ENCODE measurements around the gene CHST2. TPM values are rescaled to one million over a fixed set of nuclear protein-coding genes. Genes with fewer than 3 reads are reported as not detected.

The CHST2 gene
- total and polyA plus RNA-seq, 4 donors: 4.1 to 53.3 (median 18.4) TPM

- Histone ChIP-seq H3K27ac (ENCODE audit: low read depth in 1 of 2, low read length in 1 of 2) (no peak overlapping the region), H3K4me1 (ENCODE audit: control insufficient read depth in 5 of 5, insufficient read depth in 5 of 5, low read length in 5 of 5) (peaks cover 0 to 63% (median 6%) of the 10 kb centered on the region in 5 donors), H3K27me3 (ENCODE audit: control insufficient read depth in 3 of 3, insufficient read depth in 3 of 3, low read length in 2 of 3) (no peaks in the 10 kb centered on the region), H3K9ac (ENCODE audit: insufficient read depth in 1 of 2, low read length in 2 of 2) (peak overlapping the region in 1 of 2 donors; percentile 1), H3K4me3 (no peak overlapping the region), H3K9me3 (ENCODE audit: control insufficient read depth in 4 of 4, insufficient read depth in 3 of 4, low read length in 3 of 4) (peaks cover 0 to 2% (median 0%) of the 10 kb centered on the region in 4 donors), H3K36me3 (ENCODE audit: control insufficient read depth in 4 of 4, insufficient read depth in 4 of 4, low read length in 4 of 4) (no peaks in the 10 kb centered on the region)
- 78 to 86% methylated on average over 12 of the region's 12 CpGs for WGBS, 2 donors
- DNase-seq: peak in 1 of 3 donors; percentile 42
- ATAC-seq (ENCODE audit: insufficient read depth, low FRiP score): no peak
- no peak for TF ChIP-seq CTCF (IDR thresholded peaks at IDR 0.05; ENCODE audit: control extremely low read depth, extremely low read depth)
These were observed 27.1 kb downstream of the CHST2 start for GRCh38 chr3:143146486-143147274.

GRCh38 chr3:143147707-143148106, 28.1 kb downstream of the CHST2 start:
- Histone ChIP-seq H3K36me3 (ENCODE audit: control insufficient read depth in 4 of 4, insufficient read depth in 4 of 4, low read length in 4 of 4) (no peaks in the 10 kb centered on the region), H3K27me3 (ENCODE audit: control insufficient read depth in 3 of 3, insufficient read depth in 3 of 3, low read length in 2 of 3) (no peaks in the 10 kb centered on the region), H3K27ac (ENCODE audit: low read depth in 1 of 2, low read length in 1 of 2) (no peak overlapping the region), H3K9me3 (ENCODE audit: control insufficient read depth in 4 of 4, insufficient read depth in 3 of 4, low read length in 3 of 4) (no peaks in the 10 kb centered on the region), H3K9ac (ENCODE audit: insufficient read depth in 1 of 2, low read length in 2 of 2) (no peak overlapping the region), H3K4me1 (ENCODE audit: control insufficient read depth in 5 of 5, insufficient read depth in 5 of 5, low read length in 5 of 5) (peaks cover 0 to 68% (median 6%) of the 10 kb centered on the region in 5 donors), H3K4me3 (no peak overlapping the region)
- 64 to 80% methylated on average over 2 of the region's 2 CpGs for WGBS, 2 donors
- no peak for TF ChIP-seq CTCF (IDR thresholded peaks at IDR 0.05; ENCODE audit: control extremely low read depth, extremely low read depth)
- DNase-seq (no peak), ATAC-seq (ENCODE audit: insufficient read depth, low FRiP score) (no peak)

DNA sequence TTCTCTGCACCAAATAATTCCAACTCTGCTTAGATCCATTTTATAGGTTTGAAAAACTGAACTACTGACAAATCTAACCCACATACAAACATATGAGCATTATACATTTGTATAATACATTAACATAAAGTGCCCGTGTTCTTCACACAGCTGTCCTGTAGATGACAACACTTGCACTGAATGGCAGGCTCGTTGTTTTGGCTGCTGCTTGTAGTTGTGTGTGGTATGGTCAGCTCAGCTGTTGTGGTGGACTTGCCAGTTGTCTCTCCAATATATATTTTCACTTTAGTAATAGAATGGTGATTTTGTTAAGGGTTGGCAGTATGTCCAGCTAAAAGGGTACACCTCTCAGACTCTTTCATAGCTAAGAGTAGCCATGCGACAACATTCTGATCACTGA, 30.5 kb downstream of the CHST2 start:
- no peaks in the 10 kb centered on the region for H3K36me3 ChIP-seq (ENCODE audit: control insufficient read depth in 4 of 4, insufficient read depth in 4 of 4, low read length in 4 of 4)
- 93 to 98% methylated on average over 3 of the region's 3 CpGs for WGBS, 2 donors
- H3K9me3 ChIP-seq (ENCODE audit: control insufficient read depth in 4 of 4, insufficient read depth in 3 of 4, low read length in 3 of 4): no peaks in the 10 kb centered on the region
- no peak overlapping the region for H3K4me3 ChIP-seq
- H3K9ac ChIP-seq (ENCODE audit: insufficient read depth in 1 of 2, low read length in 2 of 2): no peak overlapping the region
- no peak for TF ChIP-seq CTCF (IDR thresholded peaks at IDR 0.05; ENCODE audit: control extremely low read depth, extremely low read depth)
- ATAC-seq (ENCODE audit: insufficient read depth, low FRiP score): no peak
- peak; percentile 62 to 85 (median 83) for DNase-seq
- no peak overlapping the region for H3K27ac ChIP-seq (ENCODE audit: low read depth in 1 of 2, low read length in 1 of 2)
- no peaks in the 10 kb centered on the region for H3K27me3 ChIP-seq (ENCODE audit: control insufficient read depth in 3 of 3, insufficient read depth in 3 of 3, low read length in 2 of 3)
- H3K4me1 ChIP-seq (ENCODE audit: control insufficient read depth in 5 of 5, insufficient read depth in 5 of 5, low read length in 5 of 5): peaks cover 0 to 59% (median 6%) of the 10 kb centered on the region in 5 donors
